ENCODE data around the gene GFPT2.

- TF ChIP-seq EZH2 (IDR thresholded peaks at IDR 0.05; ENCODE audit: borderline replicate concordance, low read depth, low read length, severe bottlenecking) (no peak), CTCF (IDR thresholded peaks at IDR 0.05; ENCODE audit: borderline replicate concordance, extremely low read depth, low read length, poor library complexity, severe bottlenecking) (no peak)
These were observed 55.4 kb downstream of the GFPT2 start for GRCh38 chr5:180297587-180298282.

Data from DND-41 (cell line).